PFSK-1 (cell line): ENCODE data around the gene HOOK2.
A peak's percentile ranks its signal among the peaks of the same experiment; 100 is the strongest.

Experiments used
- FOXP2 ChIP-seq: optimal IDR thresholded peaks from 2 replicates; pipeline ENCODE3; 2011; ENCODE audit warnings: borderline replicate concordance, control low read depth, inconsistent platforms; ENCODE audit not compliant: insufficient read depth; ENCODE audit errors: extremely low read length, extremely low read depth
- POLR2AphosphoS5 ChIP-seq: IDR thresholded peaks from 2 replicates; pipeline ENCODE4 v1.6.1; 2012; ENCODE audit warnings: low read depth, mild to moderate bottlenecking, control low read depth, low read length, moderate library complexity
- REST ChIP-seq, 2 experiments: IDR thresholded peaks; 2 replicates each; pipeline versions ENCODE4 v1.6.1 to v1.8.0; 2011 to 2012; ENCODE audit warnings: low read depth in 2 of 2, low read length in 2 of 2, control low read depth in 1 of 2, inconsistent platforms in 1 of 2, mild to moderate bottlenecking in 1 of 2, moderate library complexity in 1 of 2; ENCODE audit not compliant: insufficient read depth in 1 of 2
- SIN3A ChIP-seq: IDR thresholded peaks from 2 replicates; pipeline ENCODE4 v1.6.1; 2012; ENCODE audit warnings: mild to moderate bottlenecking, low read length, moderate library complexity, borderline replicate concordance; ENCODE audit not compliant: insufficient read depth
- TAF1 ChIP-seq: IDR thresholded peaks from 2 replicates; pipeline ENCODE4 v1.6.1; 2012; ENCODE audit warnings: low read length, control low read depth, borderline replicate concordance; ENCODE audit not compliant: insufficient read depth

HOOK2 gene

DNA sequence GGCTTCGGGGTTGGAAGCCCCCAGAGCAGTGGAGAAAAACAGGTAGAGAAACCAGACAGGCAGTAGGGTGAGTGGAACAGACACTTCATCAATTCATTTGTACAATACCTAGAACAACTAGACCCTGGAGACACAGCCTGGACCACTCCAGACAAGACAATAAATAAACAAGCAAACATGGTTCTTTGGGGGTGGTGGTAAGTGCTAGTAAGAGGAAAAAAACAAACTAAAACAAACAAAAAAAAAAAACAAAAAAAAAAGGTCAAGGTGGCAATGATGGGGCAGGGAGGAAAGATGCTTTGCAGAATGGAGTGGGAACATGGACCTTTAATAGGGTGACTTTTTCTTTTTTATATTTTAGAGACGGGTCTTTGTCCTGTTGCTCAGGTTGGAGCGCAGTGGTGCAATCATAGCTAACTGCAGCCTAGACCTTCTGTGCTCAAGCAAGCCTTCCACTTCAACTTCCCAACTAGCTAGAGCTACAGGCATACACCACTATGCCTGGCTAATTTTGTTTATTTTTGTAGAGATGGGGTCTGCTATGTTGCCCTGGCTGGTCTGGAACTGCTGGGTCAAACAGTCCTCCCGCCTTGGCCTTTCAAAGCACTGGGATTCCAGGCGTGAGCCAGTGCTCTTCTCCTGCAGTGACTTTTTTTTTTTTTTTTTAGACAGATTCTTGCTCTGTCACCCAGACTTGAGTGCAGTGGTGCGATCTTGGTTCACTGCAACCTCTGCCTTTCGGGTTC lies 19.0 kb upstream of the HOOK2 start:
- no peak for TF ChIP-seq SIN3A
- no peak for TF ChIP-seq REST (IDR thresholded peaks at IDR 0.05; ENCODE audit: insufficient read depth in 1 of 2, low read depth in 2 of 2, low read length in 2 of 2)
- TF ChIP-seq POLR2AphosphoS5 = no peak
- TF ChIP-seq TAF1 = no peak
- TF ChIP-seq FOXP2 = no peak

DNA sequence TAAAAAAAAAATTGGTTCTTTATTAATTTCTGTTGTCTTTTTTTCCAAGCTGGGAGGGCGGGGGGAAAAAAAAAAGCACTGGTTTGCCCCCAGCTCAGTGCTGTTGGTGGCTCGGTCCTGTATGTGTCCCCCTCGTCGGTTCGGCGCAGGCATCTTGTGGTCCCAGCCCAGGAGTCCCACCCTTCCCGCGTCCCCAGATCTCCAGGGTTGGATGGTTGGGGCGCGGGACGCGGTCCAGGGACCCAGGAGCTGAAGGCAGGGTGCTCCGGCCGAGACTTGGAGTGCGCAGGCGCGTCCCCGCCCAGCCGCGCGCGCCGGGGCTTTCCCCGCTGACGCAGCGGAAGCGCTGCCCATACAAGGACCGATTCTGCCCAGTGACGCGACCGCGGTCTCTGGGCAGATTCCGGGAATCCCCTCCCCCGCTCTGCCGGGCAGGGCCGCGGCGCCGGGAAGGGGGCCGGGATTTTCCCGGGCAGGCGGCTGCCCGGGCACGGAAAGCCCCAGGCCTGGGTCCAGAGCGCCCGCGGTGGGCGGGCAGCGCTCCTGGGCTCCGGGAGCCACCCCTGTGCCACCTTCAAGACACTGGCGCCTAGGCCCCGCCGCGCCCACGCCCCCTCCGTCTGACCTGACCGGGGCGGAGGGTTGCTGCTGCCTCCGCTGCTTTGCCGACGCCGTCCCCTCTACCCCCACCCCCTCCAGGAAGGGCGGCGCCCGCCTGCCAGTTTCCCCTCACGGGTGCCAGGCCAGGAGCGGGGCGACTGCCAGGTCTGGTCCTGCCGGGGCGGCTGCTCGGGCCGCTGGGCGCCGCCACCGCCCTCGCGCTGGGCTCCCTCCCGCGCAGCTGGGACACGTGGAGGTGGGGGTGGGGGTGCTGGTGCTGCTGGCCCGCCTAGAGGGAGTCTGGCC lies 18.2 kb upstream of the HOOK2 start:
- TF ChIP-seq TAF1 (no peak), SIN3A (peak; percentile 89; the same call in 1 of the 2 replicates), FOXP2 (no peak), REST (IDR thresholded peaks at IDR 0.05; ENCODE audit: insufficient read depth in 1 of 2, low read depth in 2 of 2, low read length in 2 of 2) (no peak), POLR2AphosphoS5 (peak; percentile 62; the same call in 1 of the 2 replicates)

DNA sequence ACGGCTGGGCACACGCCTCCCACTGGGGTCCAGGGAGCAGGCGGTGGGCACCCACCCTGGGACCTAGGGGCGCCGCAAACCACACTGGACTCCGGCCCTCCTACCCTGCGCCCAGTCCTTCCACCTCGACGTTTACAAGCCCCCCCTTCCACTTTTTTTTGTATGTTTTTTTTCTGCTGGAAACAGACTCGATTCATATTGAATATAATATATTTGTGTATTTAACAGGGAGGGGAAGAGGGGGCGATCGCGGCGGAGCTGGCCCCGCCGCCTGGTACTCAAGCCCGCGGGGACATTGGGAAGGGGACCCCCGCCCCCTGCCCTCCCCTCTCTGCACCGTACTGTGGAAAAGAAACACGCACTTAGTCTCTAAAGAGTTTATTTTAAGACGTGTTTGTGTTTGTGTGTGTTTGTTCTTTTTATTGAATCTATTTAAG lies 17.5 kb upstream of the HOOK2 start:
- TF ChIP-seq POLR2AphosphoS5 = no peak
- TF ChIP-seq TAF1 = no peak
- TF ChIP-seq FOXP2 = no peak
- no peak for TF ChIP-seq REST (IDR thresholded peaks at IDR 0.05; ENCODE audit: insufficient read depth in 1 of 2, low read depth in 2 of 2, low read length in 2 of 2)

DNA sequence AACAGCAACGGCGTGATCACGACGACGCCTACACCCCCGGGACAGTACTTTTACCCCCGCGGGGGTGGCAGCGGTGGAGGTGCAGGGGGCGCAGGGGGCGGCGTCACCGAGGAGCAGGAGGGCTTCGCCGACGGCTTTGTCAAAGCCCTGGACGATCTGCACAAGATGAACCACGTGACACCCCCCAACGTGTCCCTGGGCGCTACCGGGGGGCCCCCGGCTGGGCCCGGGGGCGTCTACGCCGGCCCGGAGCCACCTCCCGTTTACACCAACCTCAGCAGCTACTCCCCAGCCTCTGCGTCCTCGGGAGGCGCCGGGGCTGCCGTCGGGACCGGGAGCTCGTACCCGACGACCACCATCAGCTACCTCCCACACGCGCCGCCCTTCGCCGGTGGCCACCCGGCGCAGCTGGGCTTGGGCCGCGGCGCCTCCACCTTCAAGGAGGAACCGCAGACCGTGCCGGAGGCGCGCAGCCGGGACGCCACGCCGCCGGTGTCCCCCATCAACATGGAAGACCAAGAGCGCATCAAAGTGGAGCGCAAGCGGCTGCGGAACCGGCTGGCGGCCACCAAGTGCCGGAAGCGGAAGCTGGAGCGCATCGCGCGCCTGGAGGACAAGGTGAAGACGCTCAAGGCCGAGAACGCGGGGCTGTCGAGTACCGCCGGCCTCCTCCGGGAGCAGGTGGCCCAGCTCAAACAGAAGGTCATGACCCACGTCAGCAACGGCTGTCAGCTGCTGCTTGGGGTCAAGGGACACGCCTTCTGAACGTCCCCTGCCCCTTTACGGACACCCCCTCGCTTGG lies 16.9 kb upstream of the HOOK2 start:
- TF ChIP-seq SIN3A (peak; percentile 19; the same call in 1 of the 2 replicates), POLR2AphosphoS5 (no peak), TAF1 (no peak), FOXP2 (no peak), REST (IDR thresholded peaks at IDR 0.05; ENCODE audit: insufficient read depth in 1 of 2, low read depth in 2 of 2, low read length in 2 of 2) (peak in 1 of 2 experiments; percentile 15; a peak in 1 of 4 replicates)
